Gastrocnemius medialis (tissue), 4 donors: ENCODE results near the gene VPS9D1. TPM values are rescaled to one million over a fixed set of nuclear protein-coding genes. Genes with fewer than 3 reads are reported as not detected.
A peak's percentile ranks its signal among the peaks of the same experiment; 100 is the strongest.
"Not testable (repeated sequence)": the region's sequence is repeated elsewhere in the genome, so short reads cannot be mapped to it uniquely, and the experiment has no call there.

Source experiments
- ATAC-seq, 2 donors: fragments of 150-250 bp; one replicate each; pipeline ENCODE4 v1.9.1; 2016
- DNase-seq, 2 donors: peaks; one replicate each; pipeline ENCODE4 v3.0.0-alpha.2; 2019
- H3K27ac ChIP-seq, 4 donors: fragments of 200-600 bp; sonication (generic); 1 replicate in 1 of 4; 2 replicates in 3 of 4; pipeline ENCODE4 v1.5.1; 2016 to 2018; ENCODE audit warnings: mild to moderate bottlenecking in 2 of 4, moderate library complexity in 1 of 4
- H3K27me3 ChIP-seq, 3 donors: fragments of 200-600 bp; sonication (generic) in 2 of 3; 1 replicate in 1 of 3; 2 replicates in 2 of 3; pipeline versions ENCODE4 v1.5.1 to v1.6.0; 2016 to 2019; ENCODE audit warnings: mild to moderate bottlenecking in 1 of 3, moderate library complexity in 1 of 3
- H3K36me3 ChIP-seq, 2 donors: fragments of 200-600 bp; sonication (generic) in 1 of 2; one replicate each; pipeline ENCODE4 v1.5.1; 2017 to 2018
- H3K4me1 ChIP-seq, 2 donors: fragments of 200-600 bp; sonication (generic) in 1 of 2; one replicate each; pipeline ENCODE4 v1.5.1; 2016 to 2017; ENCODE audit warnings: mild to moderate bottlenecking in 2 of 2
- H3K4me3 ChIP-seq, 4 donors: fragments of 200-600 bp; sonication (generic) in 3 of 4; 1 replicate in 1 of 4; 2 replicates in 3 of 4; pipeline ENCODE4 v1.5.1; 2016 to 2019; ENCODE audit warnings: mild to moderate bottlenecking in 2 of 4
- H3K9me3 ChIP-seq, 3 donors: fragments of 200-600 bp; sonication (generic) in 2 of 3; 1 replicate in 1 of 3; 2 replicates in 2 of 3; pipeline ENCODE4 v1.5.1; 2016 to 2019
- POLR2A ChIP-seq, 2 donors: fragments of 450-650 bp; IDR thresholded peaks; one replicate each; pipeline ENCODE4 v1.6.1; 2017; ENCODE audit warnings: antibody characterized with exemption in 2 of 2, mild to moderate bottlenecking in 2 of 2, moderate library complexity in 2 of 2
- in situ Hi-C, 4 donors: fragments of 200-750 bp; cut with MboI; loops; one replicate each; pipeline versions ENCODE4 v1.15.0 to v1.8.0; 2017; ENCODE audit warnings: low sequenced_read_pairs in 4 of 4
- intact Hi-C: fragments of 100-400 bp; cut with DNase I; formaldehyde crosslinking; loops from one replicate; pipeline ENCODE4 v1.15.1; 2023; ENCODE audit warnings: low total_unique reads
- total RNA-seq, 4 donors: library from RNA; depleted of rRNA; stranded (reverse); fragments of >200 nt; gene quantifications; one replicate each; pipeline versions ENCODE4 v1.1.0 to v1.2.3, GENCODE V29; 2016
- TF ChIP-seq, protein P1 (sequence below), 5 experiments: fragments of 450-650 bp in 3 of 5; fragments of 200-600 bp in 2 of 5; sonication (generic) in 2 of 5; IDR thresholded peaks in 4 of 5; conservative IDR thresholded peaks in 1 of 5; 1 replicate in 4 of 5; 2 replicates in 1 of 5; pipeline ENCODE4 v1.5.1; 2016 to 2019; ENCODE audit warnings: antibody characterized with exemption in 5 of 5, mild to moderate bottlenecking in 3 of 5, moderate library complexity in 3 of 5

VPS9D1 gene
- total RNA-seq, 4 donors from 2014 or later, result 2.3 to 9.4 (median 3.4) TPM

DNA sequence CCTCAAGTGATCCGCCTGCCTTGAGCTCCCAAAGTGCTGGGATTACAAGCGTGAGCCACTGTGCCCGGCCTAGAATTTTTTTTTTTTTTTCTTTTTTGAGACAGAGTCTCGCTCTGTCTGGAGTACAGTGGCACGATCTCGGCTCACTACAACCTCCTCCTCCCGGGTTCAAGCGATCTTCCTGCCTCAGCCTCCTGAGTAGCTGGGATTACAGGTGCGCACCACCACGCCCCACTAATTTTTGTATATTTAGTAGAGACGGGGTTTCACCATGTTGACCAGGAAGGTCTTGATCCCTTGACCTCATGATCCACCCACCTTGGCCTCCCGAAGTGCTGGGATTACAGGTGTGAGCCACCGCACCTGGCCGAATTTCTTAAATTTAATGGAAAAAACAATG is 22.0 kb downstream of the VPS9D1 start:
- Histone ChIP-seq H3K36me3 (peaks cover 0 to 22% of the 10 kb centered on the region in 2 donors), H3K4me1 (peaks cover 15 to 17% of the 10 kb centered on the region in 2 donors), H3K27me3 (peaks cover 0 to 14% (median 0%) of the 10 kb centered on the region in 3 donors)
- intact Hi-C loops, H3K9me3 ChIP-seq, H3K27ac ChIP-seq, ATAC-seq, H3K4me3 ChIP-seq, DNase-seq, in situ Hi-C loops: not testable (repeated sequence)

- intact Hi-C loops (no loop called here), in situ Hi-C loops (no loop called here)
- no peak overlapping the region for H3K4me3 ChIP-seq
- TF ChIP-seq, protein P1, sequence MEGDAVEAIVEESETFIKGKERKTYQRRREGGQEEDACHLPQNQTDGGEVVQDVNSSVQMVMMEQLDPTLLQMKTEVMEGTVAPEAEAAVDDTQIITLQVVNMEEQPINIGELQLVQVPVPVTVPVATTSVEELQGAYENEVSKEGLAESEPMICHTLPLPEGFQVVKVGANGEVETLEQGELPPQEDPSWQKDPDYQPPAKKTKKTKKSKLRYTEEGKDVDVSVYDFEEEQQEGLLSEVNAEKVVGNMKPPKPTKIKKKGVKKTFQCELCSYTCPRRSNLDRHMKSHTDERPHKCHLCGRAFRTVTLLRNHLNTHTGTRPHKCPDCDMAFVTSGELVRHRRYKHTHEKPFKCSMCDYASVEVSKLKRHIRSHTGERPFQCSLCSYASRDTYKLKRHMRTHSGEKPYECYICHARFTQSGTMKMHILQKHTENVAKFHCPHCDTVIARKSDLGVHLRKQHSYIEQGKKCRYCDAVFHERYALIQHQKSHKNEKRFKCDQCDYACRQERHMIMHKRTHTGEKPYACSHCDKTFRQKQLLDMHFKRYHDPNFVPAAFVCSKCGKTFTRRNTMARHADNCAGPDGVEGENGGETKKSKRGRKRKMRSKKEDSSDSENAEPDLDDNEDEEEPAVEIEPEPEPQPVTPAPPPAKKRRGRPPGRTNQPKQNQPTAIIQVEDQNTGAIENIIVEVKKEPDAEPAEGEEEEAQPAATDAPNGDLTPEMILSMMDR (IDR thresholded peaks at IDR 0.05 in 4 of 5, conservative IDR thresholded peaks at IDR 0.05 in 1 of 5), result peak in 1 of 5 experiments; percentile 7
- no peak for TF ChIP-seq POLR2A (IDR thresholded peaks at IDR 0.05)
- ATAC-seq (no peak), DNase-seq (peak in 1 of 2 donors; percentile 10)
- peaks cover 0 to 5% (median 0%) of the 10 kb centered on the region in 3 donors for H3K27me3 ChIP-seq
- no peaks in the 10 kb centered on the region for H3K9me3 ChIP-seq
- no peak overlapping the region for H3K27ac ChIP-seq
- H3K36me3 ChIP-seq, result peaks cover 0 to 31% of the 10 kb centered on the region in 2 donors
- H3K4me1 ChIP-seq, result peaks cover 15 to 17% of the 10 kb centered on the region in 2 donors
Measured at GRCh38 chr16:89697616-89698331, 22.9 kb downstream of the VPS9D1 start.

GRCh38 chr16:89697161-89697615 is 23.5 kb downstream of the VPS9D1 start:
- no peak overlapping the region for H3K4me3 ChIP-seq
- no peak overlapping the region for H3K27ac ChIP-seq
- TF ChIP-seq, protein P1 (IDR thresholded peaks at IDR 0.05 in 4 of 5, conservative IDR thresholded peaks at IDR 0.05 in 1 of 5), result peak in 1 of 5 experiments; percentile 18
- no peak for TF ChIP-seq POLR2A (IDR thresholded peaks at IDR 0.05)
- peaks cover 15 to 17% of the 10 kb centered on the region in 2 donors for H3K4me1 ChIP-seq
- no peaks in the 10 kb centered on the region for H3K9me3 ChIP-seq
- ATAC-seq (no peak), DNase-seq (peak in 1 of 2 donors; percentile 52)
- in situ Hi-C loops, result no loop called here
- peaks cover 0 to 35% of the 10 kb centered on the region in 2 donors for H3K36me3 ChIP-seq
- H3K27me3 ChIP-seq, result peaks cover 0 to 5% (median 0%) of the 10 kb centered on the region in 3 donors
- intact Hi-C loops, result no loop called here

GRCh38 chr16:89696670-89697128 is 24.0 kb downstream of the VPS9D1 start:
- in situ Hi-C loops, result no loop called here
- intact Hi-C loops, result no loop called here
- H3K27ac ChIP-seq, result no peak overlapping the region
- TF ChIP-seq, protein P1 (IDR thresholded peaks at IDR 0.05 in 4 of 5, conservative IDR thresholded peaks at IDR 0.05 in 1 of 5), result no peak
- TF ChIP-seq POLR2A (IDR thresholded peaks at IDR 0.05), result no peak
- peak in 1 of 2 donors; percentile 8 for DNase-seq
- peaks cover 0 to 40% of the 10 kb centered on the region in 2 donors for H3K36me3 ChIP-seq
- H3K27me3 ChIP-seq, result peaks cover 0 to 5% (median 0%) of the 10 kb centered on the region in 3 donors
- peaks cover 15 to 17% of the 10 kb centered on the region in 2 donors for H3K4me1 ChIP-seq
- no peaks in the 10 kb centered on the region for H3K9me3 ChIP-seq
- H3K4me3 ChIP-seq, result no peak overlapping the region
- ATAC-seq, result no peak

DNA sequence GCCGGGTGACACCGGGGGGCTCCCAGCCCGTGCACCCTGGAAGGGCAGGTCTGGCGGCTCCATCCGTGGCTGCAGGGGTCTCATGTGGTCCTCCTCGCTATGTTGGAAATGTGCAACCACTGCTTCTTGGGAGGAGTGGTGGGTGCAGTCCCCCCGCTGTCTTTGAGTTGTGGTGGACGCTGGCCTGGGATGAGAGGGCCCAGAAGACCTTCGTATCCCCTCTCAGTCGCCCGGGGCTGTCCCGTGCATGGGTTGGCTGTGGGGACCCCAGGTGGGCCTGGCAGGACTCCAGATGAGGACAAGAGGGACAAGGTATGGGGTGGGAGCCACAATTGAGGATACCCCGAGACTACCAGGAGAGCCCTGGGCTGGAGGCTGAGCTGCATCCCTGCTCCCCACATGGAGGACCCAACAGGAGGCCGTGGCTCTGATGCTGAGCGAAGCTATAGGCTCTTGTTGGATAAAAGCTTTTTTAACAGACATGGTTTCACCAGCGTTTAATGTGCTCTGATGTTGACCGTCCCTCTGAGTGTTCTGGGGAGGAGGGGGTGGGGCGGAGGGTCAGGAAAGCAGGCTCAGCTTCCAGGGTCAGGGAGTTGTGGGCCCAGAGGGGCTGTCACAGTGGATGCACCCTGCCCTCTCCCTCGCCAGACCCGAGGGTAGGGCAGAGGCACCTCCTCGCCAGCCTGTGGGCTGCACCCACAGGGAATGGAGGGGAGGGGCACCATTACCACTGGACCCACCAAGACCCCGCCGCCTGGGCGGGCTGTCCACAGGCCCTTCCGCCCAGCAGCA is 24.6 kb downstream of the VPS9D1 start:
- in situ Hi-C loops, result no loop called here
- H3K4me3 ChIP-seq, result no peak overlapping the region
- no peak for ATAC-seq
- peak in 1 of 2 donors; percentile 20 for DNase-seq
- peaks cover 0 to 47% of the 10 kb centered on the region in 2 donors for H3K36me3 ChIP-seq
- intact Hi-C loops, result no loop called here
- H3K9me3 ChIP-seq, result no peaks in the 10 kb centered on the region
- peaks cover 15% of the 10 kb centered on the region in 2 donors for H3K4me1 ChIP-seq
- TF ChIP-seq POLR2A (IDR thresholded peaks at IDR 0.05), result no peak
- TF ChIP-seq, protein P1 (IDR thresholded peaks at IDR 0.05 in 4 of 5, conservative IDR thresholded peaks at IDR 0.05 in 1 of 5), result no peak
- no peak overlapping the region for H3K27ac ChIP-seq
- H3K27me3 ChIP-seq, result peaks cover 0 to 5% (median 0%) of the 10 kb centered on the region in 3 donors
